Gastroesophageal sphincter (tissue), 4 donors: ENCODE measurements around the gene LYPLAL1. TPM values are rescaled to one million over a fixed set of nuclear protein-coding genes. Genes with fewer than 3 reads are reported as not detected.

Experiments used
- ATAC-seq: fragments of 150-250 bp; one replicate; pipeline ENCODE4 v1.9.1; 2016; ENCODE audit warnings: mild to moderate bottlenecking, moderate library complexity
- H3K27ac ChIP-seq, 4 donors: fragments of 200-600 bp; sonication (generic) in 3 of 4; 1 replicate in 3 of 4; 2 replicates in 1 of 4; pipeline ENCODE4 v1.5.1; 2016 to 2019
- H3K27me3 ChIP-seq: fragments of 200-600 bp; sonication (generic); one replicate; pipeline ENCODE4 v1.5.1; 2019
- H3K36me3 ChIP-seq, 2 donors: fragments of 200-600 bp; sonication (generic); one replicate each; pipeline ENCODE4 v1.5.1; 2019; ENCODE audit warnings: control low read depth in 1 of 2
- H3K4me1 ChIP-seq, 3 donors: fragments of 200-600 bp; sonication (generic); 1 replicate in 2 of 3; 2 replicates in 1 of 3; pipeline ENCODE4 v1.5.1; 2016 to 2019; ENCODE audit warnings: control low read depth in 2 of 3
- H3K4me3 ChIP-seq, 2 donors: fragments of 200-600 bp; sonication (generic); one replicate each; pipeline ENCODE4 v1.5.1; 2019; ENCODE audit warnings: mild to moderate bottlenecking in 1 of 2, moderate library complexity in 1 of 2
- H3K9me3 ChIP-seq, 3 donors: fragments of 200-600 bp; sonication (generic); one replicate each; pipeline ENCODE4 v1.5.1; 2017 to 2019; ENCODE audit warnings: control low read depth in 2 of 3
- CTCF ChIP-seq, 4 experiments: fragments of 200-600 bp in 2 of 4; fragments of 450-650 bp in 2 of 4; sonication (generic) in 1 of 4; IDR thresholded peaks; one replicate each; pipeline ENCODE4 v1.5.1; 2017 to 2019; ENCODE audit warnings: antibody characterized with exemption in 4 of 4, mild to moderate bottlenecking in 2 of 4, moderate library complexity in 2 of 4
- EP300 ChIP-seq: sonication (generic); formaldehyde crosslinking; IDR thresholded peaks from one replicate; pipeline ENCODE4 v1.6.1; 2017; ENCODE audit warnings: antibody characterized with exemption, mild to moderate bottlenecking
- POLR2A ChIP-seq, 2 donors: fragments of 450-650 bp; IDR thresholded peaks; one replicate each; pipeline ENCODE4 v1.6.1; 2017; ENCODE audit warnings: antibody characterized with exemption in 2 of 2, mild to moderate bottlenecking in 2 of 2, moderate library complexity in 1 of 2
- POLR2AphosphoS5 ChIP-seq: sonication (generic); formaldehyde crosslinking; IDR thresholded peaks from one replicate; pipeline ENCODE4 v1.6.1; 2017; ENCODE audit warnings: antibody characterized with exemption
- WGBS, 2 donors: methylation state at CpG; one replicate each; pipeline ENCODE4 v1.1.5; 2018; ENCODE audit warnings: low coverage in 1 of 2; 5-methylcytosine and 5-hydroxymethylcytosine counted together
- total RNA-seq, 4 donors: library from RNA; depleted of rRNA; stranded (reverse); fragments of >200 nt; gene quantifications; one replicate each; pipeline ENCODE4 v1.1.0, GENCODE V29; 2016

Gene LYPLAL1
- total RNA-seq, 4 donors from 2014 or later = 16.3 to 29.5 (median 18.5) TPM

DNA sequence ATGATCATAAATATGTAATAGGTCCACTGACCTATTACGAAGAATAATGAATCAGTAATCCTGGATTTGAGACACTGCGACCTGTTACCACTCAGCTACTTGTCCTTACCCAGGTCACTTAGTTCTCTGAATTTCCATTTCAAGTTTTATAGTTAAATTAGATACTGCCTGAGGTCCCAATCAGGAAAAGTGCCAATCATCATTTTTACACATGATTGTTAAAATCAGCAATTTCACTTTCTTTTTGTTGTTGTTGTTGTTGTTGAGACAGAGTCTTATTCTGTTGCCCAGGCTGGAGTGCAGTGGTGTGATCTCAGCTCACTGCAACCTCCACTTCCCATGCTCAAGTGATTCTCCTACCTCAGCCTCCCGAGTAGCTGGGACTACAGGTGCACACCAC lies 22.8 kb upstream of the LYPLAL1 start:
- Histone ChIP-seq H3K4me3 (no peak overlapping the region), H3K36me3 (no peaks in the 10 kb centered on the region), H3K27me3 (no peaks in the 10 kb centered on the region), H3K4me1 (no peaks in the 10 kb centered on the region), H3K9me3 (no peaks in the 10 kb centered on the region), H3K27ac (no peak overlapping the region)
- no peak for ATAC-seq
- TF ChIP-seq POLR2AphosphoS5 (no peak), EP300 (no peak), CTCF (IDR thresholded peaks at IDR 0.05) (no peak), POLR2A (IDR thresholded peaks at IDR 0.05) (no peak)
- 97 to 98% methylated on average over 3 of the region's 3 CpGs for WGBS, 2 donors

GRCh38 chr1:219151467-219151866 lies 22.2 kb upstream of the LYPLAL1 start:
- Histone ChIP-seq H3K27me3 (no peaks in the 10 kb centered on the region), H3K9me3 (no peaks in the 10 kb centered on the region), H3K36me3 (no peaks in the 10 kb centered on the region), H3K27ac (no peak overlapping the region), H3K4me1 (no peaks in the 10 kb centered on the region), H3K4me3 (no peak overlapping the region)
- WGBS, 2 donors = 92 to 100% methylated on average over 3 of the region's 3 CpGs
- no peak for ATAC-seq
- TF ChIP-seq EP300 (no peak), CTCF (IDR thresholded peaks at IDR 0.05) (no peak), POLR2A (IDR thresholded peaks at IDR 0.05) (no peak), POLR2AphosphoS5 (no peak)

DNA sequence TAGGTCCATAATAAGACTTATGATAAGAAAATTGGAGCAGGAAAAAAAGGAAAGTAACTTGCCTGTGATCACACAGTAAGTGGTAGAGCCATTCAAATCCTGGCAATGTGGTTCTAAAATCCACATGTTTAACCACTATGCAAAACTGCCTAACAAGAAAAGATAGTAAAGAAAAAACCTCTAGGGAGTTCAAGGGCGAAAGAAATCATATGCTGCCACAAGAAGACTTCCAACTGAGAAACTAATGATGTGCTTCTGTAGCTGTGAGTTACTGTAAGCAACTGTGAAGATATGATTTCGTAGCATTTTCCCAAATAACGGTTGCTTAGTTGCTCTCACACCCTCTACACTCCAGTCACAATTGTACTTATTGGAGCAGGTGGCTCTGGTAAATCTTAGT lies 20.9 kb upstream of the LYPLAL1 start:
- H3K4me3 ChIP-seq = no peak overlapping the region
- ATAC-seq = no peak
- no peaks in the 10 kb centered on the region for H3K27me3 ChIP-seq
- 72 to 79% methylated on average over 3 of the region's 3 CpGs for WGBS, 2 donors
- H3K36me3 ChIP-seq = no peaks in the 10 kb centered on the region
- no peak for TF ChIP-seq EP300
- no peak for TF ChIP-seq CTCF (IDR thresholded peaks at IDR 0.05)
- TF ChIP-seq POLR2AphosphoS5 = no peak
- TF ChIP-seq POLR2A (IDR thresholded peaks at IDR 0.05) = no peak
- H3K27ac ChIP-seq = no peak overlapping the region
- no peaks in the 10 kb centered on the region for H3K4me1 ChIP-seq
- H3K9me3 ChIP-seq = no peaks in the 10 kb centered on the region

DNA sequence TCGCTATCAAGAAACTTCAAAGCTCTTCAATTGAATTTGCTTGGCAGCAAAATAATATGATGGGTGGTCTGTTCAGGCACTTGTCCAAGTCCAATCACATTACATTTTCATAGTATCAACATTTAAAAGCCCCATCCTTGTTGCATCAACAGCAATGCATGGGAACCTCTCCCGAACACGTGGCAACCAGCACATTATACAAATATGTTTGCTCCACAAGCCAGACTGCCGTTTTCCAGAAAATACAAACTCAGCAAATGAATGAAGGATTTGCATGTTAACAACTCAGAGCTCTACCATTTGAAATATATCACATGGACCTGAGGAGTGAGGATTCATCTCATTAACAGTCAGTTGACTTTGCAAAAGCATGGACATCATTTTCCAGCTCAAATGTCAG lies 20.0 kb upstream of the LYPLAL1 start:
- H3K27ac ChIP-seq = no peak overlapping the region
- 80 to 93% methylated on average over 4 of the region's 4 CpGs for WGBS, 2 donors
- no peak overlapping the region for H3K4me3 ChIP-seq
- no peaks in the 10 kb centered on the region for H3K4me1 ChIP-seq
- no peaks in the 10 kb centered on the region for H3K9me3 ChIP-seq
- no peak for TF ChIP-seq EP300
- TF ChIP-seq POLR2A (IDR thresholded peaks at IDR 0.05) = no peak
- ATAC-seq = no peak
- no peaks in the 10 kb centered on the region for H3K27me3 ChIP-seq
- no peaks in the 10 kb centered on the region for H3K36me3 ChIP-seq

- no peak overlapping the region for H3K27ac ChIP-seq
- WGBS, 2 donors = 50 to 67% methylated on average over 1 of the region's 1 CpG
- H3K36me3 ChIP-seq = no peaks in the 10 kb centered on the region
- no peaks in the 10 kb centered on the region for H3K27me3 ChIP-seq
- no peaks in the 10 kb centered on the region for H3K4me1 ChIP-seq
- H3K9me3 ChIP-seq = no peaks in the 10 kb centered on the region
- no peak for TF ChIP-seq CTCF (IDR thresholded peaks at IDR 0.05)
- TF ChIP-seq EP300 = no peak
- TF ChIP-seq POLR2A (IDR thresholded peaks at IDR 0.05) = no peak
- no peak for TF ChIP-seq POLR2AphosphoS5
- H3K4me3 ChIP-seq = no peak overlapping the region
- no peak for ATAC-seq
Observed at GRCh38 chr1:219155135-219155534, 18.5 kb upstream of the LYPLAL1 start.
